Esophagus muscularis mucosa (tissue), 4 donors: ENCODE results near the gene PRDM1. TPM values are rescaled to one million over a fixed set of nuclear protein-coding genes. Genes with fewer than 3 reads are reported as not detected.

Experiments used
- DNase-seq: peaks from one replicate; pipeline ENCODE4 v3.0.0-alpha.2; 2017; ENCODE audit errors: extremely low spot score
- H3K27ac ChIP-seq, 4 donors: fragments of 200-600 bp; sonication (generic); replicated peaks in 1 of 4; 1 replicate in 3 of 4; 2 replicates in 1 of 4; pipeline ENCODE4 v1.5.1; 2016 to 2019; ENCODE audit warnings: mild to moderate bottlenecking in 1 of 4
- H3K27me3 ChIP-seq, 4 donors: fragments of 200-600 bp; sonication (generic); one replicate each; pipeline versions ENCODE4 v1.5.1 to v1.6.0; 2016 to 2019
- H3K36me3 ChIP-seq, 4 donors: fragments of 200-600 bp; sonication (generic); one replicate each; pipeline ENCODE4 v1.5.1; 2016 to 2019
- H3K4me1 ChIP-seq, 4 donors: fragments of 200-600 bp; sonication (generic); one replicate each; pipeline ENCODE4 v1.5.1; 2016 to 2019
- H3K4me3 ChIP-seq, 4 donors: fragments of 200-600 bp; sonication (generic); 1 replicate in 2 of 4; 2 replicates in 2 of 4; pipeline ENCODE4 v1.5.1; 2016 to 2019; ENCODE audit warnings: mild to moderate bottlenecking in 4 of 4, moderate library complexity in 1 of 4
- H3K9me3 ChIP-seq, 4 donors: fragments of 200-600 bp; sonication (generic); 1 replicate in 3 of 4; 2 replicates in 1 of 4; pipeline ENCODE4 v1.5.1; 2016 to 2019
- EP300 ChIP-seq: sonication (generic); formaldehyde crosslinking; IDR thresholded peaks from one replicate; pipeline ENCODE4 v1.6.1; 2017; ENCODE audit warnings: antibody characterized with exemption
- POLR2A ChIP-seq: fragments of 450-650 bp; IDR thresholded peaks from one replicate; pipeline ENCODE4 v1.6.1; 2017; ENCODE audit warnings: antibody characterized with exemption, moderate library complexity, mild to moderate bottlenecking, low read depth
- POLR2AphosphoS5 ChIP-seq, 2 donors: sonication (generic); formaldehyde crosslinking; IDR thresholded peaks; one replicate each; pipeline ENCODE4 v1.6.1; 2017; ENCODE audit warnings: antibody characterized with exemption in 2 of 2
- WGBS: methylation state at CpG from one replicate; pipeline ENCODE4 v1.1.5; 2018; 5-methylcytosine and 5-hydroxymethylcytosine counted together
- intact Hi-C: fragments of 100-400 bp; cut with DNase I; formaldehyde crosslinking; loops from one replicate; pipeline ENCODE4 v1.15.1; 2023
- total RNA-seq, 4 donors: library from RNA; depleted of rRNA; stranded (reverse); fragments of >200 nt; gene quantifications; one replicate each; pipeline versions ENCODE4 v1.1.0 to v1.2.1, GENCODE V29; 2016
- TF ChIP-seq, protein P1 (sequence below), 3 experiments: fragments of 200-600 bp in 2 of 3; fragments of 450-650 bp in 1 of 3; sonication (generic) in 2 of 3; IDR thresholded peaks; one replicate each; pipeline ENCODE4 v1.5.1; 2017 to 2019; ENCODE audit warnings: antibody characterized with exemption in 3 of 3, mild to moderate bottlenecking in 2 of 3, moderate library complexity in 1 of 3

The PRDM1 gene
- total RNA-seq, 4 donors from 2014 or later: 1.8 to 5.1 (median 2.3) TPM

- TF ChIP-seq EP300 (no peak), POLR2AphosphoS5 (IDR thresholded peaks at IDR 0.05) (no peak), POLR2A (no peak)
- TF ChIP-seq, protein P1, sequence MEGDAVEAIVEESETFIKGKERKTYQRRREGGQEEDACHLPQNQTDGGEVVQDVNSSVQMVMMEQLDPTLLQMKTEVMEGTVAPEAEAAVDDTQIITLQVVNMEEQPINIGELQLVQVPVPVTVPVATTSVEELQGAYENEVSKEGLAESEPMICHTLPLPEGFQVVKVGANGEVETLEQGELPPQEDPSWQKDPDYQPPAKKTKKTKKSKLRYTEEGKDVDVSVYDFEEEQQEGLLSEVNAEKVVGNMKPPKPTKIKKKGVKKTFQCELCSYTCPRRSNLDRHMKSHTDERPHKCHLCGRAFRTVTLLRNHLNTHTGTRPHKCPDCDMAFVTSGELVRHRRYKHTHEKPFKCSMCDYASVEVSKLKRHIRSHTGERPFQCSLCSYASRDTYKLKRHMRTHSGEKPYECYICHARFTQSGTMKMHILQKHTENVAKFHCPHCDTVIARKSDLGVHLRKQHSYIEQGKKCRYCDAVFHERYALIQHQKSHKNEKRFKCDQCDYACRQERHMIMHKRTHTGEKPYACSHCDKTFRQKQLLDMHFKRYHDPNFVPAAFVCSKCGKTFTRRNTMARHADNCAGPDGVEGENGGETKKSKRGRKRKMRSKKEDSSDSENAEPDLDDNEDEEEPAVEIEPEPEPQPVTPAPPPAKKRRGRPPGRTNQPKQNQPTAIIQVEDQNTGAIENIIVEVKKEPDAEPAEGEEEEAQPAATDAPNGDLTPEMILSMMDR (IDR thresholded peaks at IDR 0.05): no peak
- intact Hi-C loops: no loop called here
- Histone ChIP-seq H3K27me3 (no peaks in the 10 kb centered on the region), H3K4me1 (no peaks in the 10 kb centered on the region), H3K9me3 (no peaks in the 10 kb centered on the region), H3K4me3 (no peak overlapping the region), H3K27ac (no peak overlapping the region), H3K36me3 (no peaks in the 10 kb centered on the region)
- 82% methylated on average over 6 of the region's 9 CpGs for WGBS
- no peak for DNase-seq
These were observed 33.4 kb downstream of the PRDM1 start for GRCh38 chr6:106119546-106119945.

GRCh38 chr6:106120006-106120405 is 33.9 kb downstream of the PRDM1 start:
- H3K9me3 ChIP-seq: no peaks in the 10 kb centered on the region
- H3K27me3 ChIP-seq: no peaks in the 10 kb centered on the region
- H3K27ac ChIP-seq: no peak overlapping the region
- no peak for TF ChIP-seq POLR2AphosphoS5 (IDR thresholded peaks at IDR 0.05)
- no peak overlapping the region for H3K4me3 ChIP-seq
- WGBS: 87% methylated on average over 2 of the region's 2 CpGs
- H3K4me1 ChIP-seq: no peaks in the 10 kb centered on the region
- no peak for DNase-seq
- intact Hi-C loops: no loop called here
- no peaks in the 10 kb centered on the region for H3K36me3 ChIP-seq

GRCh38 chr6:106120406-106120805 is 34.3 kb downstream of the PRDM1 start:
- H3K27me3 ChIP-seq: no peaks in the 10 kb centered on the region
- WGBS: 94% methylated on average over 6 of the region's 6 CpGs
- H3K9me3 ChIP-seq: no peaks in the 10 kb centered on the region
- peak; percentile 19 for DNase-seq
- H3K36me3 ChIP-seq: no peaks in the 10 kb centered on the region
- intact Hi-C loops: no loop called here
- no peaks in the 10 kb centered on the region for H3K4me1 ChIP-seq
- TF ChIP-seq POLR2A: no peak
- TF ChIP-seq POLR2AphosphoS5 (IDR thresholded peaks at IDR 0.05): no peak
- TF ChIP-seq, protein P1 (IDR thresholded peaks at IDR 0.05): no peak
- TF ChIP-seq EP300: no peak
- no peak overlapping the region for H3K27ac ChIP-seq
- H3K4me3 ChIP-seq: no peak overlapping the region

DNA sequence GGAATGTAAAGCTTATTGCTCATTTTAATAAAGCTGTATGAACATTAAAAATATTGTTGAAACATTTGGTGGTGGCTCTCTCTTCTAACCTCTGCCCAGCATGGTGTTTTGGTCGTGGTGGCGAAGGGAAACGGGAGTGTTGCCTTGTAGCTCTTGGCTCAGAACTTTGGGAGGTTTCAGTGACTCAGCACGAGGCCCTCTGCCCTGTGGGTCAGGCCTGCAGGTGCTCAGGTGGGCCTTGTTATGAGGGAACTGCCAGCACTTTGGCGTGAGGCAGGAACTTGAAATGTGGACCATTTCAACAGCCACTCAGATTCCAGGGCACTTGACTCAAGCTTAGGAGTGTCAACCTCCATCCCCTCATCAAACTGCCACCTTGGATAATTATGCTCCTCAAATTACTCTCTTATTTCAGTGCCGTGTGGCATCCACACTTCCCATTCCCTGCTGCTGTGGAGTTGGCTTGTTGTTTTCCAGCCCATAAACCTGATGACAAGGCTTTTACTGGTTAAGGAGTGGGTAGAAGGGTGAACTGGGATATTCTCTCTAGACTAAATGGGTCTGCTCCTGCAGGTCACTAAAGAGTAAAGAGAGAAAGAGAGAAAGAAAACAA is 36.3 kb downstream of the PRDM1 start:
- Histone ChIP-seq H3K4me3 (no peak overlapping the region), H3K4me1 (no peaks in the 10 kb centered on the region), H3K9me3 (no peaks in the 10 kb centered on the region), H3K27ac (no peak overlapping the region), H3K36me3 (no peaks in the 10 kb centered on the region), H3K27me3 (no peaks in the 10 kb centered on the region)
- WGBS: 93% methylated on average over 3 of the region's 6 CpGs
- TF ChIP-seq POLR2A: no peak
- TF ChIP-seq POLR2AphosphoS5 (IDR thresholded peaks at IDR 0.05): no peak
- TF ChIP-seq EP300: no peak
- TF ChIP-seq, protein P1 (IDR thresholded peaks at IDR 0.05): no peak
- DNase-seq: no peak
- intact Hi-C loops: no loop called here

- TF ChIP-seq POLR2AphosphoS5 (IDR thresholded peaks at IDR 0.05) (no peak), EP300 (no peak), POLR2A (no peak)
- TF ChIP-seq, protein P1 (IDR thresholded peaks at IDR 0.05): no peak
These were observed 37.0 kb downstream of the PRDM1 start for GRCh38 chr6:106122938-106123656.

More at GRCh38 chr6:106122938-106123656, 37.0 kb downstream of the PRDM1 start:
- intact Hi-C loops: no loop called here
- H3K9me3 ChIP-seq: no peaks in the 10 kb centered on the region
- H3K27me3 ChIP-seq: no peaks in the 10 kb centered on the region
- no peaks in the 10 kb centered on the region for H3K4me1 ChIP-seq
- no peaks in the 10 kb centered on the region for H3K36me3 ChIP-seq
- 76% methylated on average over 6 of the region's 6 CpGs for WGBS
- no peak for DNase-seq
- H3K27ac ChIP-seq: no peak overlapping the region
- no peak overlapping the region for H3K4me3 ChIP-seq
